Measurements from ENCODE around the gene GNB5. TPM values are rescaled to one million over a fixed set of nuclear protein-coding genes. Genes with fewer than 3 reads are reported as not detected.

The GNB5 gene
- total RNA-seq, 1 experiment from 2014 or later = 29.8 TPM

- Mint-ChIP-seq H3K9me3 (no peaks in the 10 kb centered on the region), H3K4me3 (no peak overlapping the region), H3K27ac (no peak overlapping the region; a peak in 1 of 7 replicates), H3K27me3 (ENCODE audit: low read depth) (no peaks in the 10 kb centered on the region), H3K36me3 (ENCODE audit: insufficient read depth in 1 of 3, low read depth in 3 of 3) (peaks cover 10 to 71% (median 41%) of the 10 kb centered on the region in 3 experiments; a peak in 6 of 7 replicates), H3K4me1 (no peaks in the 10 kb centered on the region)
- H4K8ac ChIP-seq (replicated peaks; ENCODE audit: insufficient read length, low read depth, low read length) = no peak overlapping the region
- no peak overlapping the region for H3K18ac ChIP-seq (ENCODE audit: insufficient read length, low read depth, low read length)
- no peak overlapping the region for H2BK5ac ChIP-seq (ENCODE audit: insufficient read length, low read length)
- no peaks in the 10 kb centered on the region for H3K23me2 ChIP-seq (ENCODE audit: insufficient read length, low read depth, low read length, poor library complexity, severe bottlenecking)
- H3K27ac ChIP-seq (ENCODE audit: insufficient read length, low read depth, low read length) = no peak overlapping the region
- no CpG with 5 or more reads among the region's 10 CpGs for WGBS (ENCODE audit: extremely low coverage, insufficient read length, low lambda C conversion rate)
- no peaks in the 10 kb centered on the region for H3K79me2 ChIP-seq (ENCODE audit: insufficient read depth, low read length)
- H4K20me1 ChIP-seq (ENCODE audit: control insufficient read depth, insufficient read depth, insufficient read length) = no peaks in the 10 kb centered on the region
- H3K9me3 ChIP-seq (ENCODE audit: control insufficient read depth, low read depth, low read length) = no peaks in the 10 kb centered on the region
- H3K79me1 ChIP-seq (ENCODE audit: insufficient read depth, low read depth, low read length, poor library complexity, severe bottlenecking) = no peaks in the 10 kb centered on the region
- H3K4ac ChIP-seq (ENCODE audit: low read depth, low read length) = no peak overlapping the region
- TF ChIP-seq CTCF (conservative IDR thresholded peaks at IDR 0.05) = peak; percentile 66
- H3K9ac ChIP-seq (ENCODE audit: extremely low read depth, insufficient read length, low read length) = no peak overlapping the region
- no peaks in the 10 kb centered on the region for H3K4me1 ChIP-seq (ENCODE audit: insufficient read depth, low read length)
- no peak overlapping the region for H2BK120ac ChIP-seq (ENCODE audit: low read depth, low read length, poor library complexity, severe bottlenecking)
- no peak overlapping the region for H2AK5ac ChIP-seq (ENCODE audit: insufficient read length, low read length)
- no peak overlapping the region for H3K56ac ChIP-seq (ENCODE audit: insufficient read length, low read depth, low read length)
- no peak overlapping the region for H2BK15ac ChIP-seq (ENCODE audit: low read depth, low read length)
- H3K27me3 ChIP-seq (ENCODE audit: insufficient read depth, low read length) = no peaks in the 10 kb centered on the region
- no peak overlapping the region for H4K91ac ChIP-seq (ENCODE audit: insufficient read length, low read depth, low read length)
- H3K4me2 ChIP-seq (ENCODE audit: insufficient read depth, insufficient read length, low read length) = no peak overlapping the region
- no peak overlapping the region for H2BK12ac ChIP-seq (ENCODE audit: insufficient read length, low read depth, low read length)
- H3T11ph ChIP-seq (ENCODE audit: low read length) = no peak overlapping the region
- peak; percentile 64 for DNase-seq
- H2BK20ac ChIP-seq (ENCODE audit: low read depth, low read length, poor library complexity, severe bottlenecking) = no peak overlapping the region
- no peak overlapping the region for H4K5ac ChIP-seq (ENCODE audit: insufficient read length, low read depth, low read length)
- H3K23ac ChIP-seq (ENCODE audit: insufficient read length, low read depth, low read length) = no peak overlapping the region
- no peak overlapping the region for H3K14ac ChIP-seq (ENCODE audit: insufficient read depth, low read length)
- no peak overlapping the region for H2AFZ ChIP-seq (ENCODE audit: low read length)
Observed at GRCh38 chr15:52217186-52217585, 26.0 kb upstream of the GNB5 start.

Measured in H9 (cell line).